ENCODE results near the gene FAM209A.
"Not testable (repeated sequence)": the region's sequence is repeated elsewhere in the genome, so short reads cannot be mapped to it uniquely, and the experiment has no call there.

Gene FAM209A

DNA sequence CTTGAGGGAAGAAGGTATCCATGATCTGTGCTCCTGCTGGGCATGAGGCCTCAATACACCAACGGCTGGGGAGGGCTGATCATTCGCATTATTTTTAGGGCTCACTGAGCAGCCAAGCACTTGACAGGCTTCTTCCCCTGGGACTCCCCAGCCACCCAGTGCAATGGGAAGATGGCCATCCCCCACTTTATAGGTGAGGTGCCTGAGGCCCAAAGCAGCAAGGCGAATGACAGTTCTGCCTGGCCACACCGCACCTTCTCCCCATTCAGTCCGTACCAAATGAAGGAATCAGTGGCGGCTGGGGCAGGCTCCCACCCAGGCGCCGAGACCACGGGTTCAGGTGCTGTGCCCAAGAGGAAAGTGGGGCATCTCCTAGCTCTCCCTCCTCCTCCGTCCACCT is 4.4 kb upstream of the FAM209A start:
- no peak overlapping the region for H2BK5ac ChIP-seq (ENCODE audit: low read depth, low read length, poor library complexity)
- no peak overlapping the region for H3K9ac ChIP-seq (ENCODE audit: low read length)
- no peak overlapping the region for H3K14ac ChIP-seq (ENCODE audit: low read length)
- H4K91ac ChIP-seq (ENCODE audit: low read depth, low read length) = no peak overlapping the region
- no peak overlapping the region for H2BK120ac ChIP-seq (ENCODE audit: insufficient read depth, low read length, poor library complexity)
- H3K4me2 ChIP-seq (ENCODE audit: low read length) = no peak overlapping the region
- no peak overlapping the region for H3K4ac ChIP-seq (ENCODE audit: low read depth, low read length)
- H3K4me1 ChIP-seq (ENCODE audit: control insufficient read depth in 1 of 2, insufficient read depth in 2 of 2, low read length in 2 of 2) = no peaks in the 10 kb centered on the region
- H4K8ac ChIP-seq (ENCODE audit: low read depth, low read length) = no peak overlapping the region
- peaks cover 9% of the 10 kb centered on the region for H3K9me3 ChIP-seq (ENCODE audit: insufficient read depth, low read depth, low read length)
- H2AFZ ChIP-seq (ENCODE audit: insufficient read depth, low read length, poor library complexity) = no peak overlapping the region
- H4K12ac ChIP-seq (ENCODE audit: low read depth, low read length) = no peak overlapping the region
- H2AK5ac ChIP-seq (ENCODE audit: low read length) = no peak overlapping the region
- no peaks in the 10 kb centered on the region for H3K27me3 ChIP-seq (ENCODE audit: insufficient read depth, low read length)
- H3K27ac ChIP-seq (ENCODE audit: low read depth, low read length) = no peak overlapping the region
- no peaks in the 10 kb centered on the region for H3K79me1 ChIP-seq (ENCODE audit: low read length)
- no peak overlapping the region for H3K23ac ChIP-seq (ENCODE audit: low read length)
- no peak overlapping the region for H2BK12ac ChIP-seq (ENCODE audit: low read length)
- H3K36me3 ChIP-seq (ENCODE audit: control insufficient read depth in 1 of 2, insufficient read depth in 2 of 2, low read length in 2 of 2) = peaks cover 33 to 34% of the 10 kb centered on the region in 2 experiments
- H3K18ac ChIP-seq (ENCODE audit: low read length) = no peak overlapping the region
- H3K79me2 ChIP-seq (ENCODE audit: control insufficient read depth, insufficient read depth, low read length, poor library complexity) = no peaks in the 10 kb centered on the region
- H3K4me3 ChIP-seq (ENCODE audit: low read depth, low read length) = no peak overlapping the region
- DNase-seq = no peak
- WGBS (ENCODE audit: extremely low coverage, insufficient coverage, insufficient read length) = no CpG with 5 or more reads among the region's 10 CpGs

DNA sequence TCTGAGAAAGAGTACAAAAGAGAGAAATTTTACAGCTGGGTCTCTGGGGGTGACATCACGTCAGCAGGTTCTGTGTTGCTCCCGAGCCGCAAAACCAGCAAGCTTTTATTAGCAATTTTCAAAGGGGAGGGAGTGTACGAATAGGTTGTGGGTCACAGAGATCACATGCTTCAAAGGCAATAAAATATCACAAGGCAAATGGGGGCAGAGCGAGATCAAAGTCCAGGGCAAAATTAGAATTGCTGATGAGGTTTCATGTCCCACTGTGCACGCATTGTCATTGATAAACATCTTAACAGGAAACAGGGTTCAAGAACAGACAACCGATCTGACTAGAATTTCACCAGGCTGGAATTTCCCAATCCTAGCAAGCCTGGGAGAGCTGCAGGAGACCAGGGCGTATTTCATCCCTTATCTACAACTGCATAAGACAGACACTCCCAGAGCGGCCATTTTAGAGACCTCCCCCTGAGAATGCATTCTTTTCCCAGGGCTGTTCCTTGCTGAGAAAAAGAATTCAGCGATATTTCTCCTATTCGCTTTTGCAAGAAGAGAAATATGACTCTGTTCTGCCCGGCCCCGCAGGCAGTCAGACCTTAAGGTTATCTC is 3.7 kb upstream of the FAM209A start:
- H3K23ac ChIP-seq (ENCODE audit: low read length); H4K91ac ChIP-seq (ENCODE audit: low read depth, low read length); H3K4me3 ChIP-seq (ENCODE audit: low read depth, low read length); H3K9ac ChIP-seq (ENCODE audit: low read length); H3K14ac ChIP-seq (ENCODE audit: low read length); H4K8ac ChIP-seq (ENCODE audit: low read depth, low read length); H2BK12ac ChIP-seq (ENCODE audit: low read length); H4K12ac ChIP-seq (ENCODE audit: low read depth, low read length); H3K9me3 ChIP-seq (ENCODE audit: insufficient read depth, low read depth, low read length); H3K4ac ChIP-seq (ENCODE audit: low read depth, low read length); H3K4me2 ChIP-seq (ENCODE audit: low read length); H2AFZ ChIP-seq (ENCODE audit: insufficient read depth, low read length, poor library complexity); H3K27me3 ChIP-seq (ENCODE audit: insufficient read depth, low read length); H3K4me1 ChIP-seq (ENCODE audit: control insufficient read depth in 1 of 2, insufficient read depth in 2 of 2, low read length in 2 of 2); H3K18ac ChIP-seq (ENCODE audit: low read length); H3K27ac ChIP-seq (ENCODE audit: low read depth, low read length); H2AK5ac ChIP-seq (ENCODE audit: low read length); H2BK5ac ChIP-seq (ENCODE audit: low read depth, low read length, poor library complexity); H2BK120ac ChIP-seq (ENCODE audit: insufficient read depth, low read length, poor library complexity); H3K79me2 ChIP-seq (ENCODE audit: control insufficient read depth, insufficient read depth, low read length, poor library complexity); H3K79me1 ChIP-seq (ENCODE audit: low read length): not testable (repeated sequence)
- peak in 1 of 2 donors; percentile 14 for DNase-seq
- no CpG with 5 or more reads among the region's 13 CpGs for WGBS (ENCODE audit: extremely low coverage, insufficient coverage, insufficient read length)
- peaks cover 33 to 34% of the 10 kb centered on the region in 2 experiments for H3K36me3 ChIP-seq (ENCODE audit: control insufficient read depth in 1 of 2, insufficient read depth in 2 of 2, low read length in 2 of 2)

DNA sequence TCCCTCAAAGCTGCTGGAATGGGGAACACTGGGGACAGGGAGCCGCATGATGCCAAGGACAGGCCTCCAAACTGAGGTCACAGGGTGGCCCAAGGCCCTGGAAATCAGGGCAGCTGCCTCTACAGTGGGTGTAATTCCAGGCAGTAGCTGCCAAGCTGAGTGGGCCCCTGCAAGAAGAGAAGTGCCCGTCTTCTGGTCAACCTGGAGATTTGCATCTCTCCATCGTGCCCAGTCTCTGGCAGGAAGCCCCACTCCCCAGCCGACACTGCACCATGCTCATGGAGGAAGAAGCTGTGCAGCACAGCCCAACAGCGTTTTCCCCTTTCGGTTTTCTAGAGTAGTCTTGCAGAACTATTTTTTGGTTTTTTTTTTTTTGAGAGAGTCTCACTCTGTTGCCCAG is 2.2 kb upstream of the FAM209A start:
- Histone ChIP-seq H2BK12ac (ENCODE audit: low read length) (no peak overlapping the region), H3K36me3 (ENCODE audit: control insufficient read depth in 1 of 2, insufficient read depth in 2 of 2, low read length in 2 of 2) (peaks cover 28 to 29% of the 10 kb centered on the region in 2 experiments), H3K4me1 (ENCODE audit: control insufficient read depth in 1 of 2, insufficient read depth in 2 of 2, low read length in 2 of 2) (no peaks in the 10 kb centered on the region), H4K91ac (ENCODE audit: low read depth, low read length) (no peak overlapping the region), H3K79me1 (ENCODE audit: low read length) (no peaks in the 10 kb centered on the region), H3K18ac (ENCODE audit: low read length) (no peak overlapping the region), H3K9ac (ENCODE audit: low read length) (no peak overlapping the region), H3K27ac (ENCODE audit: low read depth, low read length) (no peak overlapping the region), H3K27me3 (ENCODE audit: insufficient read depth, low read length) (no peaks in the 10 kb centered on the region), H3K14ac (ENCODE audit: low read length) (no peak overlapping the region), H2BK5ac (ENCODE audit: low read depth, low read length, poor library complexity) (no peak overlapping the region), H4K12ac (ENCODE audit: low read depth, low read length) (no peak overlapping the region), H3K23ac (ENCODE audit: low read length) (no peak overlapping the region), H2AK5ac (ENCODE audit: low read length) (no peak overlapping the region), H3K4ac (ENCODE audit: low read depth, low read length) (no peak overlapping the region), H2AFZ (ENCODE audit: insufficient read depth, low read length, poor library complexity) (no peak overlapping the region), H3K4me3 (ENCODE audit: low read depth, low read length) (no peak overlapping the region), H3K79me2 (ENCODE audit: control insufficient read depth, insufficient read depth, low read length, poor library complexity) (no peaks in the 10 kb centered on the region), H2BK120ac (ENCODE audit: insufficient read depth, low read length, poor library complexity) (no peak overlapping the region), H3K4me2 (ENCODE audit: low read length) (no peak overlapping the region), H4K8ac (ENCODE audit: low read depth, low read length) (no peak overlapping the region), H3K9me3 (ENCODE audit: insufficient read depth, low read depth, low read length) (peaks cover 9% of the 10 kb centered on the region)
- DNase-seq = no peak
- WGBS (ENCODE audit: extremely low coverage, insufficient coverage, insufficient read length) = no CpG with 5 or more reads among the region's 6 CpGs

DNA sequence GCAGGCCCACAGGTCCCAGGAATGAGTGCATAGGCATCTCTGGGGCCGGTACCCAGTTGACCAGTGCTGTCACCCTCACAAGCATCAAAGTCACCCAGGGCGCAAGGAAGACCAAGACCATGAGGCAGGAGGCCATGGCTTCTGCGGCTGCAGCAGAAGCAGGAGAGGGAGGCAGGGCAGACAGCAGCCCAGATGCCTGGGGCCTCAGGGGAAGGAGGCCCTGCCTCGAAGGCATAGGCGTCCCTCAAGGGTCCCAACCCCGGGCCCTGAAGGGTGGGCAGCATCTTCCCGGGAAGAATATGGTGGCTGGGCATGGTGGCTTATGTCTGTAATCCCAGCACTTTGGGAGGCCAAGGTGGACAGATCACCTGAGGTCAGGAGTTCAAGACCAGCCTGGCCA is 3.0 kb downstream of the FAM209A start:
- Histone ChIP-seq H2BK5ac (ENCODE audit: low read depth, low read length, poor library complexity) (no peak overlapping the region), H2AFZ (ENCODE audit: insufficient read depth, low read length, poor library complexity) (no peak overlapping the region), H3K9me3 (ENCODE audit: insufficient read depth, low read depth, low read length) (peaks cover 3% of the 10 kb centered on the region), H3K14ac (ENCODE audit: low read length) (no peak overlapping the region), H3K4me2 (ENCODE audit: low read length) (no peak overlapping the region), H3K23ac (ENCODE audit: low read length) (no peak overlapping the region), H3K9ac (ENCODE audit: low read length) (peak overlapping the region; percentile 5), H4K8ac (ENCODE audit: low read depth, low read length) (no peak overlapping the region), H3K79me2 (ENCODE audit: control insufficient read depth, insufficient read depth, low read length, poor library complexity) (no peaks in the 10 kb centered on the region), H3K27me3 (ENCODE audit: insufficient read depth, low read length) (no peaks in the 10 kb centered on the region), H2BK120ac (ENCODE audit: insufficient read depth, low read length, poor library complexity) (no peak overlapping the region), H4K12ac (ENCODE audit: low read depth, low read length) (no peak overlapping the region), H3K4me1 (ENCODE audit: control insufficient read depth in 1 of 2, insufficient read depth in 2 of 2, low read length in 2 of 2) (no peaks in the 10 kb centered on the region), H3K4me3 (ENCODE audit: low read depth, low read length) (no peak overlapping the region), H3K4ac (ENCODE audit: low read depth, low read length) (no peak overlapping the region), H3K27ac (ENCODE audit: low read depth, low read length) (no peak overlapping the region), H4K91ac (ENCODE audit: low read depth, low read length) (no peak overlapping the region), H3K79me1 (ENCODE audit: low read length) (no peaks in the 10 kb centered on the region), H3K36me3 (ENCODE audit: control insufficient read depth in 1 of 2, insufficient read depth in 2 of 2, low read length in 2 of 2) (no peaks in the 10 kb centered on the region), H2BK12ac (ENCODE audit: low read length) (no peak overlapping the region), H3K18ac (ENCODE audit: low read length) (no peak overlapping the region), H2AK5ac (ENCODE audit: low read length) (no peak overlapping the region)
- DNase-seq = no peak
- no CpG with 5 or more reads among the region's 7 CpGs for WGBS (ENCODE audit: extremely low coverage, insufficient coverage, insufficient read length)

Data from trophoblast cell (in vitro differentiated cells and primary cell).